ENCODE measurements around the gene AGR3.

The AGR3 gene

GRCh38 chr7:16822029-16822428, 59.8 kb downstream of the AGR3 start:
- Histone ChIP-seq H3K9ac (ENCODE audit: low read length) (no peak overlapping the region), H3K9me3 (ENCODE audit: low read length) (no peaks in the 10 kb centered on the region), H3K27ac (ENCODE audit: low read depth, low read length) (no peak overlapping the region), H3K4me3 (ENCODE audit: low read depth in 1 of 2, low read length in 2 of 2) (no peak overlapping the region), H3K36me3 (ENCODE audit: insufficient read depth, low read length) (no peaks in the 10 kb centered on the region), H3K27me3 (ENCODE audit: control insufficient read depth in 1 of 2, insufficient read depth in 2 of 2, low read length in 2 of 2) (no peaks in the 10 kb centered on the region), H3K4me1 (ENCODE audit: insufficient read depth, low read length) (no peaks in the 10 kb centered on the region)

GRCh38 chr7:16818732-16819131, 63.1 kb downstream of the AGR3 start:
- no peaks in the 10 kb centered on the region for H3K4me1 ChIP-seq (ENCODE audit: insufficient read depth, low read length)
- H3K9me3 ChIP-seq (ENCODE audit: low read length): no peaks in the 10 kb centered on the region

GRCh38 chr7:16817536-16817935, 64.2 kb downstream of the AGR3 start:
- no peaks in the 10 kb centered on the region for H3K36me3 ChIP-seq (ENCODE audit: insufficient read depth, low read length)
- H3K9me3 ChIP-seq (ENCODE audit: low read length): no peaks in the 10 kb centered on the region
- H3K4me1 ChIP-seq (ENCODE audit: insufficient read depth, low read length): no peaks in the 10 kb centered on the region
- no peak overlapping the region for H3K4me3 ChIP-seq (ENCODE audit: low read depth in 1 of 2, low read length in 2 of 2)
- no peak overlapping the region for H3K27ac ChIP-seq (ENCODE audit: low read depth, low read length)
- H3K9ac ChIP-seq (ENCODE audit: low read length): no peak overlapping the region
- H3K27me3 ChIP-seq (ENCODE audit: control insufficient read depth in 1 of 2, insufficient read depth in 2 of 2, low read length in 2 of 2): no peaks in the 10 kb centered on the region

More at GRCh38 chr7:16818732-16819131, 63.1 kb downstream of the AGR3 start:
- H3K27ac ChIP-seq (ENCODE audit: low read depth, low read length): no peak overlapping the region
- no peaks in the 10 kb centered on the region for H3K36me3 ChIP-seq (ENCODE audit: insufficient read depth, low read length)
- H3K27me3 ChIP-seq (ENCODE audit: control insufficient read depth in 1 of 2, insufficient read depth in 2 of 2, low read length in 2 of 2): no peaks in the 10 kb centered on the region
- H3K9ac ChIP-seq (ENCODE audit: low read length): no peak overlapping the region
- no peak overlapping the region for H3K4me3 ChIP-seq (ENCODE audit: low read depth in 1 of 2, low read length in 2 of 2)

GRCh38 chr7:16816824-16817223, 65.0 kb downstream of the AGR3 start:
- H3K27ac ChIP-seq (ENCODE audit: low read depth, low read length): no peak overlapping the region
- no peaks in the 10 kb centered on the region for H3K4me1 ChIP-seq (ENCODE audit: insufficient read depth, low read length)
- no peak overlapping the region for H3K4me3 ChIP-seq (ENCODE audit: low read depth in 1 of 2, low read length in 2 of 2)
- H3K36me3 ChIP-seq (ENCODE audit: insufficient read depth, low read length): no peaks in the 10 kb centered on the region
- no peaks in the 10 kb centered on the region for H3K27me3 ChIP-seq (ENCODE audit: control insufficient read depth in 1 of 2, insufficient read depth in 2 of 2, low read length in 2 of 2)
- no peak overlapping the region for H3K9ac ChIP-seq (ENCODE audit: low read length)
- no peaks in the 10 kb centered on the region for H3K9me3 ChIP-seq (ENCODE audit: low read length)

GRCh38 chr7:16815001-16815400, 66.8 kb downstream of the AGR3 start:
- Histone ChIP-seq H3K27ac (ENCODE audit: low read depth, low read length) (no peak overlapping the region), H3K9me3 (ENCODE audit: low read length) (no peaks in the 10 kb centered on the region), H3K36me3 (ENCODE audit: insufficient read depth, low read length) (no peaks in the 10 kb centered on the region), H3K27me3 (ENCODE audit: control insufficient read depth in 1 of 2, insufficient read depth in 2 of 2, low read length in 2 of 2) (no peaks in the 10 kb centered on the region), H3K4me3 (ENCODE audit: low read depth in 1 of 2, low read length in 2 of 2) (no peak overlapping the region), H3K4me1 (ENCODE audit: insufficient read depth, low read length) (no peaks in the 10 kb centered on the region), H3K9ac (ENCODE audit: low read length) (no peak overlapping the region)

GRCh38 chr7:16813232-16813616, 68.6 kb downstream of the AGR3 start:
- H3K4me1 ChIP-seq (ENCODE audit: insufficient read depth, low read length): no peaks in the 10 kb centered on the region
- no peaks in the 10 kb centered on the region for H3K27me3 ChIP-seq (ENCODE audit: control insufficient read depth in 1 of 2, insufficient read depth in 2 of 2, low read length in 2 of 2)
- H3K9me3 ChIP-seq (ENCODE audit: low read length): no peaks in the 10 kb centered on the region
- no peaks in the 10 kb centered on the region for H3K36me3 ChIP-seq (ENCODE audit: insufficient read depth, low read length)
- H3K9ac ChIP-seq (ENCODE audit: low read length): no peak overlapping the region
- no peak overlapping the region for H3K27ac ChIP-seq (ENCODE audit: low read depth, low read length)
- H3K4me3 ChIP-seq (ENCODE audit: low read depth in 1 of 2, low read length in 2 of 2): no peak overlapping the region

- Histone ChIP-seq H3K9ac (ENCODE audit: low read length) (no peak overlapping the region), H3K4me1 (ENCODE audit: insufficient read depth, low read length) (no peaks in the 10 kb centered on the region), H3K27me3 (ENCODE audit: control insufficient read depth in 1 of 2, insufficient read depth in 2 of 2, low read length in 2 of 2) (no peaks in the 10 kb centered on the region), H3K4me3 (ENCODE audit: low read depth in 1 of 2, low read length in 2 of 2) (no peak overlapping the region), H3K9me3 (ENCODE audit: low read length) (no peaks in the 10 kb centered on the region), H3K27ac (ENCODE audit: low read depth, low read length) (no peak overlapping the region), H3K36me3 (ENCODE audit: insufficient read depth, low read length) (no peaks in the 10 kb centered on the region)
Measured at GRCh38 chr7:16812542-16813231, 69.1 kb downstream of the AGR3 start.

- Histone ChIP-seq H3K9ac (ENCODE audit: low read length) (no peak overlapping the region), H3K4me3 (ENCODE audit: low read depth in 1 of 2, low read length in 2 of 2) (no peak overlapping the region), H3K9me3 (ENCODE audit: low read length) (no peaks in the 10 kb centered on the region), H3K27ac (ENCODE audit: low read depth, low read length) (no peak overlapping the region), H3K36me3 (ENCODE audit: insufficient read depth, low read length) (no peaks in the 10 kb centered on the region), H3K4me1 (ENCODE audit: insufficient read depth, low read length) (no peaks in the 10 kb centered on the region), H3K27me3 (ENCODE audit: control insufficient read depth in 1 of 2, insufficient read depth in 2 of 2, low read length in 2 of 2) (no peaks in the 10 kb centered on the region)
Measured at GRCh38 chr7:16811551-16811950, 70.2 kb downstream of the AGR3 start.

- H3K9ac ChIP-seq (ENCODE audit: low read length): no peak overlapping the region
- H3K36me3 ChIP-seq (ENCODE audit: insufficient read depth, low read length): no peaks in the 10 kb centered on the region
- H3K27me3 ChIP-seq (ENCODE audit: control insufficient read depth in 1 of 2, insufficient read depth in 2 of 2, low read length in 2 of 2): no peaks in the 10 kb centered on the region
- no peaks in the 10 kb centered on the region for H3K9me3 ChIP-seq (ENCODE audit: low read length)
- no peak overlapping the region for H3K4me3 ChIP-seq (ENCODE audit: low read depth in 1 of 2, low read length in 2 of 2)
- no peak overlapping the region for H3K27ac ChIP-seq (ENCODE audit: low read depth, low read length)
- no peaks in the 10 kb centered on the region for H3K4me1 ChIP-seq (ENCODE audit: insufficient read depth, low read length)
Measured at GRCh38 chr7:16810573-16810972, 71.2 kb downstream of the AGR3 start.

GRCh38 chr7:16810112-16810511, 71.7 kb downstream of the AGR3 start:
- Histone ChIP-seq H3K9ac (ENCODE audit: low read length) (no peak overlapping the region), H3K36me3 (ENCODE audit: insufficient read depth, low read length) (no peaks in the 10 kb centered on the region), H3K9me3 (ENCODE audit: low read length) (no peaks in the 10 kb centered on the region), H3K4me3 (ENCODE audit: low read depth in 1 of 2, low read length in 2 of 2) (no peak overlapping the region), H3K27me3 (ENCODE audit: control insufficient read depth in 1 of 2, insufficient read depth in 2 of 2, low read length in 2 of 2) (no peaks in the 10 kb centered on the region), H3K27ac (ENCODE audit: low read depth, low read length) (no peak overlapping the region), H3K4me1 (ENCODE audit: insufficient read depth, low read length) (no peaks in the 10 kb centered on the region)

Data from muscle layer of colon (tissue), 2 donors.